BJ (cell line): Measurements from ENCODE around the gene OR7G1. TPM values are rescaled to one million over a fixed set of nuclear protein-coding genes. Genes with fewer than 3 reads are reported as not detected.
"Not testable (repeated sequence)": the region's sequence is repeated elsewhere in the genome, so short reads cannot be mapped to it uniquely, and the experiment has no call there.

ENCODE experiments used
- CTCF ChIA-PET: fragments of 350-600 bp; formaldehyde crosslinking; extraction: SDS; loops from one replicate; lab custom pipeline; 2021; ENCODE audit warnings: antibody characterized with exemption, inconsistent platforms; lab: Yijun Ruan, JAX
- POLR2A ChIA-PET: fragments of 300-600 bp; sonication (Branson Sonifier 250); formaldehyde crosslinking; extraction: SDS; loops from one replicate; lab custom pipeline; 2021; ENCODE audit warnings: antibody characterized with exemption; lab: Charles Lee
- DNase-seq: peaks from one replicate; pipeline ENCODE4 v3.0.0-alpha.2; 2011; ENCODE audit warnings: low read depth
- H3K27me3 ChIP-seq: 2 replicates; pipeline ENCODE4 v1.6.0; 2011; ENCODE audit warnings: low read length; ENCODE audit not compliant: control insufficient read depth, insufficient read depth
- H3K36me3 ChIP-seq: 2 replicates; pipeline ENCODE4 v1.5.1; 2011; ENCODE audit warnings: low read length; ENCODE audit not compliant: control insufficient read depth, insufficient read depth
- H3K4me3 ChIP-seq: 2 replicates; pipeline ENCODE4 v1.5.1; 2011; ENCODE audit warnings: low read depth, mild to moderate bottlenecking, control low read depth, low read length
- polyA plus RNA-seq: library from polyadenylated mRNA; depleted of rRNA; stranded (reverse); fragments of >200 nt; gene quantifications from 2 replicates; pipeline ENCODE4 v1.2.3, GENCODE V29; 2011; rRNA removed
- small RNA-seq: library from RNA; depleted of rRNA; stranded (forward); fragments of <200 nt; gene quantifications from one replicate; pipeline ENCODE3, GENCODE V24; 2012; ENCODE audit warnings: low replicate concordance, low read depth; ENCODE audit not compliant: insufficient read length
- TF ChIP-seq, protein P1 (sequence below): IDR thresholded peaks from 2 replicates; pipeline ENCODE4 v1.5.1; 2011; ENCODE audit warnings: low read depth, mild to moderate bottlenecking, control low read depth, inconsistent platforms, low read length, moderate library complexity; ENCODE audit not compliant: insufficient read depth

OR7G1 gene
- polyA plus RNA-seq, 1 experiment: not detected

DNA sequence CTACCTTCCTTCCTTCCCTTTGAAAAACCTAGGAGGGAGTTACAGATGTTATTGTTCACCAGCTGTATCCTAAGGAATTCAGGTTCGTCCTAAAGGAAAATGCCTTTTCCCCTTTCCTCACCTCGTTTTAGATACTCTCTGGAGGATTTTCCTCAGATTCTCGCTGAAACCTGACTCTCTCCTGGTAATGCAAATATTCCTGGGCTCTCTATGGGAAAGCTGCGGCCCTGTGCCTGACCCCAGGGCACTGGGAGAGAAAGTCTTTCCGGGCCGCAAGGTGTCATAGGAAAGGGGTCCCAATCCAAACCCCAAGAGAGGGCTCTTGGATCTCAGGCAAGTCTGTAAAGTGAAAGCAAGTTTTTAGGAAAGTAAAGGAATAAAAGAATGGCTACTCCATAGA lies 41.8 kb downstream of the OR7G1 start:
- DNase-seq: no peak
- Histone ChIP-seq H3K27me3 (no peaks in the 10 kb centered on the region), H3K36me3 (no peaks in the 10 kb centered on the region), H3K4me3 (no peak overlapping the region)
- TF ChIP-seq, protein P1, sequence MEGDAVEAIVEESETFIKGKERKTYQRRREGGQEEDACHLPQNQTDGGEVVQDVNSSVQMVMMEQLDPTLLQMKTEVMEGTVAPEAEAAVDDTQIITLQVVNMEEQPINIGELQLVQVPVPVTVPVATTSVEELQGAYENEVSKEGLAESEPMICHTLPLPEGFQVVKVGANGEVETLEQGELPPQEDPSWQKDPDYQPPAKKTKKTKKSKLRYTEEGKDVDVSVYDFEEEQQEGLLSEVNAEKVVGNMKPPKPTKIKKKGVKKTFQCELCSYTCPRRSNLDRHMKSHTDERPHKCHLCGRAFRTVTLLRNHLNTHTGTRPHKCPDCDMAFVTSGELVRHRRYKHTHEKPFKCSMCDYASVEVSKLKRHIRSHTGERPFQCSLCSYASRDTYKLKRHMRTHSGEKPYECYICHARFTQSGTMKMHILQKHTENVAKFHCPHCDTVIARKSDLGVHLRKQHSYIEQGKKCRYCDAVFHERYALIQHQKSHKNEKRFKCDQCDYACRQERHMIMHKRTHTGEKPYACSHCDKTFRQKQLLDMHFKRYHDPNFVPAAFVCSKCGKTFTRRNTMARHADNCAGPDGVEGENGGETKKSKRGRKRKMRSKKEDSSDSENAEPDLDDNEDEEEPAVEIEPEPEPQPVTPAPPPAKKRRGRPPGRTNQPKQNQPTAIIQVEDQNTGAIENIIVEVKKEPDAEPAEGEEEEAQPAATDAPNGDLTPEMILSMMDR: no peak
- ChIA-PET POLR2A (no interaction called here), CTCF (no interaction called here)

DNA sequence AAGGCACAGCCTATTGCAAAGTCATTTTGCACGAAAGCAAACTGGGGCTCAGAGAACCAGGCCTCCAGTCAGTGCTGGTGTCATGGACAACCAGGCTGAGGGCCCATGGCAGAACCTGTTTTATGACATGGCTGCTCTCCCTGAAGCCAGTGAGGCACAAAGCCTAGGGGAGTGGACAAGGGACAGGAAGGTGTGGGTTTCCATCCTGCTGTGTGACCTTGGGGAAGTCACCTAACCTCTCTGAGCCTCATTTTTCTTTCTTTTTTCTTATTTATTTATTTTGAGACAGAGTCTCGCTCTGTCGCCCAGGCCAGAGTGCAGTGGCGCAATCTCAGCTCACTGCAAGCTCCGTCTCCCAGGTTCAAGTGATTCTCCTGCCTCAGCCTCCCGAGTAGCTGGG lies 43.8 kb downstream of the OR7G1 start:
- H3K4me3 ChIP-seq, H3K27me3 ChIP-seq, DNase-seq, H3K36me3 ChIP-seq, CTCF ChIA-PET, POLR2A ChIA-PET: not testable (repeated sequence)

DNA sequence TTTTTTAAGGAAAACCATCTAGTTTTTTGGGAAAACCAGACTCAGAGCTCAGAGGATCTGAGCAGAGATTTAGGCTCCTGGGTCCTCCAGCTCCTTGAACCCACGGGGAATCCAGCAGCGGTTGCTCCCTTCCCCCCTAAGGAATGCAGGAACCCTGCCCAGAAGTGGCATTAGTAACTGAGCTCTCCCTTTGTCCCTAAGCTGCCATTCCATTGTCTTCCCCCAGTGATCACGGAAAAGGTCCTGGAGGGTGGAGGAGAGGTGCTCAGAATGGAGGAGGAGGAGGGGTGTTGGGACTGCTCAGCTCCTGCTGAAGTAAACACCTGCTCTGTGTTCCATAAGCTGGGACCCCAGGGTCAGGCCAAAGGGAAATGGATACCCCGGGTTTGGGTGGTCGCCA lies 45.5 kb downstream of the OR7G1 start:
- no peaks in the 10 kb centered on the region for H3K36me3 ChIP-seq
- H3K27me3 ChIP-seq: no peaks in the 10 kb centered on the region
- TF ChIP-seq, protein P1: no peak
- CTCF ChIA-PET: no interaction called here
- POLR2A ChIA-PET: no interaction called here
- no peak overlapping the region for H3K4me3 ChIP-seq
- no peak for DNase-seq

DNA sequence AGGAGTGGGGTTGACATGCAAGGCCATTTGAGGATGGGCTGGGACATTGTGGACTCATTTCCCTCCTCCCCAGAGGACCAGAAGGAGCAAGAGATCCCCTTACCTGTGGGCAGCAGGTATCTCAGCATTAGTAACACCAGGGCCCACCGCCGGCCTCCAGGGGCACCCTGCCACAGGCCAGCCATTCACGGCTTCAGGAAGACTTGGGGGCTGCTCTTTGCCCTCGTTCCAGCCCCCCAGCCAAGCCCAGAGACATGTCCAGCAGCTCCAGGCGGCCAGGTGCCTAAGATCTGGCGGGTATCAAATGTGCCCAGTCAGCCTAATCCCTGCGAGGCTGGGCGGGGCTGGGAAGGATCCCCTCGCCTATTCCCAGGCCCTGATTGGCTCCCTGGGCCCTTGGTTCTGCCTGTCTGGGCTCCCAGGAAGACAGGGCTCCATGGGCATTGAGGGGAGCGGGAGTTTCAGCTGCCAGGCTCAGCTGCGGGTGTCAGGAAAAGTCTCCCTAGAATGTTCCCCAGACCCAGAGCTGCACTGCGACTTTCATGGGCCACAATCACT lies 50.0 kb downstream of the OR7G1 start:
- no peaks in the 10 kb centered on the region for H3K27me3 ChIP-seq
- no peaks in the 10 kb centered on the region for H3K36me3 ChIP-seq
- CTCF ChIA-PET: interaction anchor here (0.6 kb wide), 1 partner anchor 395 kb away, joined by 3 read pairs; no protein-coding TSS in a partner anchor
- POLR2A ChIA-PET: no interaction called here
- TF ChIP-seq, protein P1: no peak
- no peak overlapping the region for H3K4me3 ChIP-seq
- DNase-seq: no peak

Small RNAs within 50 kb of the gene (small RNA-seq; reads per million reads assigned to genes)
- gene OR1M4P: not detected

Other genes starting within 250 kb of the OR7G1 start
- gene MUC16, start 105.4 kb downstream of the OR7G1 start, polyA plus RNA-seq: not detected in 2 replicates
- not detected in 2 replicates for gene OR1M1, start 28.7 kb downstream of the OR7G1 start, polyA plus RNA-seq
- not detected in 2 replicates for gene OR7G2, start 8.3 kb downstream of the OR7G1 start, polyA plus RNA-seq
- not detected in 2 replicates for gene OR7G3, start 11.2 kb upstream of the OR7G1 start, polyA plus RNA-seq
- 15.1 and 16.2 TPM in 2 replicates for gene ZNF317, start 24.6 kb upstream of the OR7G1 start, polyA plus RNA-seq
- not detected in 2 replicates for gene OR7D2, start 63.2 kb upstream of the OR7G1 start, polyA plus RNA-seq
- not detected in 2 replicates for gene OR7D4, start 103.8 kb upstream of the OR7G1 start, polyA plus RNA-seq
- gene OR7E24, start 135.2 kb upstream of the OR7G1 start, polyA plus RNA-seq: not detected in 2 replicates
- gene ZNF699, start 194.1 kb upstream of the OR7G1 start, polyA plus RNA-seq: 2.1 and 3.4 TPM in 2 replicates
- 8.2 and 15.6 TPM in 2 replicates for gene ZNF559, start 208.4 kb upstream of the OR7G1 start, polyA plus RNA-seq
- gene ZNF177, start 247.2 kb upstream of the OR7G1 start, polyA plus RNA-seq: 0.94 and 1.9 TPM in 2 replicates